ENCODE results near the gene LHX6.

GRCh38 chr9:122202111-122202510 lies 26.6 kb downstream of the LHX6 start:
- TF ChIP-seq CTCF (conservative IDR thresholded peaks at IDR 0.05; ENCODE audit: low read depth in 2 of 2) (no peak), POLR2AphosphoS5 (IDR thresholded peaks at IDR 0.05; ENCODE audit: low read depth) (no peak), ZNF331 (CRISPR knock-in tag; IDR thresholded peaks at IDR 0.05; ENCODE audit: low read depth) (no peak)

All from GM23338 (cell line).